Mammary epithelial cell (primary cell): Measurements from ENCODE around the gene OTUD7B.

Source experiments
- CTCF ChIP-seq, 2 donors: IDR thresholded peaks in 1 of 2; conservative IDR thresholded peaks in 1 of 2; 2 replicates each; pipeline ENCODE4 v1.5.1; 2011 to 2012; ENCODE audit warnings: inconsistent platforms in 2 of 2, low read length in 2 of 2, mild to moderate bottlenecking in 2 of 2, control low read depth in 1 of 2, low read depth in 1 of 2; ENCODE audit not compliant: insufficient read depth in 1 of 2; ENCODE audit errors: extremely low read depth in 1 of 2
- EZH2 ChIP-seq: IDR thresholded peaks from 2 replicates; pipeline ENCODE4 v1.6.1; 2012; ENCODE audit warnings: low read length, inconsistent platforms, borderline replicate concordance

- TF ChIP-seq CTCF (conservative IDR thresholded peaks at IDR 0.05 in 1 of 2, IDR thresholded peaks at IDR 0.05 in 1 of 2; ENCODE audit: extremely low read depth in 1 of 2, insufficient read depth in 1 of 2, low read depth in 1 of 2, low read length in 2 of 2) = no peak
- no peak for TF ChIP-seq EZH2
Measured at GRCh38 chr1:150056407-150056806, 45.9 kb upstream of the OTUD7B start.
